ENCODE results near the gene SULT1B1.

GRCh38 chr4:69765751-69766150 lies 5.3 kb upstream of the SULT1B1 start:
- TF ChIP-seq CTCF (IDR thresholded peaks at IDR 0.05; ENCODE audit: low read depth, low read length) (no peak), MAX (IDR thresholded peaks at IDR 0.05; ENCODE audit: low read depth, low read length) (no peak)

Data from NB4 (cell line).